HG03571 (cell line): ENCODE data around the gene BCL2L1.

Source experiments
- ATAC-seq: cut with Tn5 transposase; IDR thresholded peaks from one replicate; pipeline ENCODE4 v1.9.1; 2021; ENCODE audit not compliant: unreplicated experiment

Gene BCL2L1

DNA sequence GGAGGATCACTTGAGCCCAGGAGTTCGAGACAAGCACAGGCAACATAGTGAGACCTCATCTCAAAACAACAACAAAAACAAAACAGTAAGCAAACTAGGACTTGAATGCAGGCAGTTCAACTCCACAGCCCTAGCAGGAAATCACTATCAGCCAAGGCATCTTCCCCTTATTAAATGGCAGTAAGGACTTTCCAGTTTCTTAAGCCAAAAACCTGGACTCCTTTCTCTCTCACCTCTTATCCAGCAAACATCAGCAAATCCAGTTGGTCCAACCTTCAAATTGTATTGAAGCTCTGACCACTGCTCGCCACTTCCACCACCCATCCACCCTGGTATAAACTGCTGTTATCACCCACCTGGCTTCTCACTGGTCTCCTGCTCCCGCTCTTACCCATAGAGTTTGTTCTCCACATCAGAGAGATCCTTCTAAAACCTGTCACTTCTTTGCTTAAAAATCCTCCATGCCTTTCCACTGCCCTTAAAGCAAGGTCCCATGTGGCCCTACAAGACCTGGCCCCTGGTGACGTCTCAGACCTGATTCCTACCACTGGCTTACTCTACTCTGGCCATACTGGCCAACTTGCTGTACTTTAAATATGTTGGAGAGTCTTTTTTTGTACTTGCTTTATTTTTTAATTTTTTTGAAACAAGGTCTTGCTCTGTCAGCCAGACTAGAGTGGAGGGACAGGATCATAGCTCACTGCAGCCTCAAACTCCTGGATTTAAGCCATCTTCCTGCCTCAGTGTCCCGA, 27.6 kb downstream of the BCL2L1 start:
- ATAC-seq = no peak

DNA sequence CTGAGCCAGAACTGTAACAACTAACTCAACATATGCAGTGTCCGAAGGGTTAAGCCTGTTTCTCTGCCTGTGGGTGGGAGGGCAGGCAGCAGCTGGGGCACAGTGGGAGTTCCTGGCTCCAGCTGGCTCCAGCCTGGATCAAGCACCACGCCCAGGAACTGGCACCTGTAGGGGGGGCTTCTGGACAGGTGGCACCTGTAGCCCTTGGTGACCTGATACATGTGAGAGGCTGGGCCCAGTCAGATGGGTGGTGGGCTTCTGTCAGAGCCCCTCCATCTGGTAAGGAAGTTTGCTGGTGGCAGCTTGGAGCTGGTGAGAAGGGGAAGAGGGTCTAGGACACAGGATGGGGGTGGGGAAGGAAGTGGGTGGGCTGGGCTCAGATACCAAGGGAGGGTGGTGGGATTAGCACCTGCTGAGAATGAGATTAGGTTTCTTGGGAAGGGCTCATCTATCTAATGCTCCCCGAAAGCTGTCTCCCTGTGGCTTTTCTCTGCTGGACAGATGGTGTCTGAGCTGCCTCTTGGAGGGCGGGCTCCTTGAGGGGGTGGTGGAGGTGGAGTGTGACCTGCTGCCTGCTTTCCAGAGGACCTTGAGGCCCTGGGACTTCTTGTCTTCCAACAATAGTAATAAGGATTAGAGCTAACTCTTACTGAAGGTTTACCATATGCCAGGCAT, 28.5 kb downstream of the BCL2L1 start:
- ATAC-seq = no peak

DNA sequence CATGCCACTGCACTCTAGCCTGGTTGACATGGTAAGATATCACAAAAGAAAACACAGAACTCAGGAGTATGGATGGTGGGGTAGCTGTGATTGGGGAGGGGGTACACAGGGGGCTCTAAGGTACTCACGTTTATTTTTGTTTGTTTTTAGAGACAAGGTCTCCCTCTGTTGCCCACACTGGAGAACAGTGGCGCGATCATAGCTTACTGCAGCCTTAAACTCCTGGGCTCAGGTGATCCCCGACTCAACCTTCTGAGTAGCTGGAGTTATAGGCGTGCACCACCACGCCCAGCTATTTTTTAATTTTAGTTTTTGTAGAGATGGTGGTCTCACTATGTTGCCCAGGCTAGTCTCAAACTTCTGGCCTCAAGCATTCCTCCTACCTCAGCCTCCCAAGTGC, 29.3 kb downstream of the BCL2L1 start:
- no peak for ATAC-seq

DNA sequence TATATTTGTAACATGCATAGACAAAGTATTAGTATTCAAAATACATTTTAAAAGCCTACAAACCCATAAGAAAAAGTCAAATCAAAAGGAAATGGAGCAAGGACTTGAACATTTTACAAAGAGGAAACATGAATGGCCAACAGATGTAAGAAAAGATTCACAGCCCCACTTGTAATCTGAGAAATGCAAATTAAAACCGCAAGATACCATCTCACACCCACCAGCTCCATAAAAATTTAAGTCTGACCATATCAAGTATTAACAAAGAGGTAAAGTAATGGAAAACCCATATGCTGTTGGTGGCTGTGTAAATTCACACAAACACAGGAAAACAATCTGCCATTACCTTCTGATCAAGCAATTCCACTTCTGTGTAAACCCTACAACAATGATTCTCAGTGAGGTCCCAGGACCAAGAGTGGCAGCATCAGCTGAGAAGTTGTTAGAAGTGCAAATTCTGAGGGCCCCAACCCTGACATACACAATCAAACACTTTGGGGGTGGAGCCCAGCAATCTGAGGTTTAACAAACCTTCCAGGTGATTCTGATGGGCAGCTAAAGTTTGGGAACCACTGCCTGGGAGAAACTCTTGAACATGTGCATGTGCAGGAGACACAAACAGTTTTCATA, 30.9 kb downstream of the BCL2L1 start:
- ATAC-seq = no peak

DNA sequence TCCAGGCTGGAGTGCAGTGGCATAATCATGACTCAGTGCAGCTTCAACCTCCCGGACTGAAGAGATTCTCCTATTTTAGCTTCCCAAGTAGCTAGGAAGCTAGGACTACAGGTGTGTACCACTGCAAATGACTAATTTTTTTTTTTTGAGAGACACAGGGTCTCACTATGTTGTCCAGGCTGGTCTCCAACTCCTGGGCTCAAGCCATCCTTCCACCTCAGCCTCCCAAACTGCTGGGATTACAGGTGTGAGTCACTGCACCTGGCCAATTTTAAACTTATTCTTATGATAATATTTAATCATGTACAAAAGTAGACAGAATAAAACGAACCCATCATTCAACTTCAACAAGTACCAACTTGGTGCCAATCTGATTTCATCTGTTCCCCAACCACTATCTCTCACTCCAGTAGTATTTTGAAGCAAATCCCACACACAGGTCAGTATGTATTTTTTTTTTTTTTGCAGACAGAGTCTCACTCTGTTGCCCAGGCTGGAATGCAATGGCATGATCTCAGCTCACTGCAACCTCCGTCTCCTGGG, 32.5 kb downstream of the BCL2L1 start:
- ATAC-seq = no peak

DNA sequence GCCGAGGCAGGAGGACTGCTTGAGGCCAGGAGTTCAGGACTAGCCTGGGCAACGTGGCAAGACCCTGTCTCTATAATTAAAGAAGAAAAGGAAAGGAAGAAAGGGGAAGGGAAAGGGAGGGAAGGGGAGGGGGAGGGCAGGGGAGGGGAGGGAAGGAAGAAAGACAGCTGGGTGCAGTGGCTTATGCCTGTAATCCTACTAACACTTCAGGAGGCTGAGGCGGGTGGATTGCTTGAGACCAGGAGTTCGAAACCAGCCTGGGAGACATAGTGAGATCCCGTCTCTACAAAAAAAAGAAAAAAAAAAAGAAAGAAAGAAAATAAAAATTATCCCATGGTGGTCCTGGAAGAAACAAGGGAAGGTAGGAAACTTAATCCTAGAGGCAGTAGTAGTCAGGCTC, 33.5 kb downstream of the BCL2L1 start:
- ATAC-seq = no peak

DNA sequence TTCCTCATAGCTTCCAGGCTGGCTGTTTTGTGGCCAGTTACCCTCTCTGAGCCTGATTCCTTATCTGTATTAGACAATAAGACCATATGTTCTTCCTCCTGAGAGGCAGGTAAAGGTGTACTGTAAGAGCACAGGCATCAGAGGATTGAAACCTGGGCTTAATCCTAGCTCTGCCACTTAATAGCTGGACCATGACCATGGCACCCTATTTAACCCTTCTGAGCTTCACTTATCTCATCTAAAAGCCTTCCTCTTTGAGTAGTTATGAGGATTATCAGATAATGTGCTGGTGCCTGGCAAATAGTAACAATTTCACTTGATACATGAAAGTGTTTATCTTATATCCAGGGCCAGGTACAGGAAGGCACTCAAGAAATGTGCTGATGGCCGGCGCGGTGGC, 34.9 kb downstream of the BCL2L1 start:
- no peak for ATAC-seq

DNA sequence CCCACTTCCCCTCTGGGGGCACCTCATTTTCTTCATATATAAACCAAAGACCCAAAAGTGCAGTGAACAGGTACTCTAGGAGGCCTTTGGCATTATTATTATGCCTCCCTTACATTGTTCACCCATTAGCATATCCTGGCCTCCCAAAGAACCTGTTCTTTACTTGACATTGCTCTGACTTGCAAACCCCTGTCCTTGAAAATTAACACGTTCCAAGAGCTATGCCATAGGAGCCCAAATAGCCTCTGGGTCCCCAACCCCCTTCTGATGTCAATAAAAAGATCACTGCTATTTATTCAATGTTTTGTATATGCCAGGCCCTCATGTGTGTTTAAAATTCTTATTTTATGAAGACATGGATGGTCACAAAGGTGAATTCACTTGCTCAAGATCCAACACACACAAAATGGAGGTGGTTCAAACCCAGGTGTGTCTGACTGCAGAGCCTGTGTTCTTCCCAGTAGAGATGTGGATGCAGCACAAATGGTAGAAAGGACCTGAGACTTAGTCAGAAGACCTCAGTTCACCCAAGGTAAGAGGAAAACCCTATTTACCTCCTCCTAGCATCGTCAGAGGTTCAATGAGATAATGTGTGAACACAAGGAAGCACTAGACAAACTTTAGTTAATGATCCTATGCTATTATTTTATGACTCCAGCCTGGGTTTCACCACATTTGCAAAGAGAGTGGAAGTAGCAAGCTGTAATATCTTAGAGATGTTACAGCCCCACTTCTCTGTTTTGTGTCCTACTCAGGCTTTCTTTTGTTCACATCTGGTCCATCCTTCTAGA, 36.6 kb downstream of the BCL2L1 start:
- ATAC-seq = no peak

DNA sequence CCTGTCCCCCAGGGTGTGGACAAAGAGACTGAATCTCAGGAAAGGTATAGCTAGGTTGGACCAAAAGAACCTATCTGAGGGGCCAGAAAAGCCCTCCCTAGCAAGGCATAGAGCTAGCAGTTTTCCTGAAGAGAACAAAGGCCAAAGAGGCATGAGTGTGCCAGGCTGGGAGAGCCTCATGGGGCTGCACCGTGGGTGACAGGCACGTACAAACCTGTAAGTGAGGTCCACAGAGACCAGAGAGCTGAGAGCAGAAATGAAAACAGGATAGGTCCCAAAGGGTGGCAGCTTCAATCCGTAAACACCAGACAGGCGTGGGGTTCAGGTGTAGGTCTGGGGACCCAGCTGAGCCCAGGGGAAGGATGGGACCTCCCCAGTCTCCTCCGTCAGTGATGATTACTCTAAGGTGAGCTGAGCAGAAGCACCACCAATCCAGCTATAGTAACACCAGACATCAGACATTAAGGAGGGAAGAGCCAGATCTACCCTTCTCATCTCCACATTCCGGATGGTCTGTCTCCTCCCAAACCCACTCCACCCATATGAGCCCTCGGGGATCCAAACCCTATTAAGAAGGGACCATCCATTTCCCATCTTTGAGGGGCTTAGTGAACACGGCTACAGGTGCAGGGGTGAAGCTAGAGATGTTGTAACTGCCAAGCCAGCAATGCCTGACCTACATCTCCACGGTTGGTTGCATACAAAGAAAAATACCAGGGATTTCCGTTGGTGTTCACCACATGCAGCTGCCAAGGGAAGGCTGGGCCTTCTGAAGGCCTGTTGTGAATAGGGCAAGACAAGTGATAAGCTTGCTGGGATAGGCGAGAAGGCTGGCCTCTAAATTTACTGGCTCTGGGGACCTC, 38.3 kb downstream of the BCL2L1 start:
- ATAC-seq = no peak

DNA sequence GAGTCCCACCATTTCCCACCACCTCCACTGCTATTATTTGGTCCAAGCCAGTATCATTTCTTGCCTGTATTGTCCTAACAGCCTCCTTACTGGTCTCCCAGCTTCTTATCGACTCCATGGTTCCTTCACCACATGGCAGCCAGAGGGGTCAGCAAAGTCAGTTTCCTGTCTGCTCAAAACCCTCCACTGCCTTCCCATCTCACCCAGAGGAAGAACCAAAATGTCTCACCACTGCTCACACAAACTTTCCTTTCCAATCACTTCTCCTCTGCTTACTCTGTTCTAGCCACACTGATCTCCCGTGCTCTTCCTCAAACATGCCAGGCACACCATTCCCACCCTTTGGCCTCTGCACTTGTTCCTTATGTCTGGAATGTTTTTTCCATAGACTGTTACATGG, 39.7 kb downstream of the BCL2L1 start:
- ATAC-seq = no peak

DNA sequence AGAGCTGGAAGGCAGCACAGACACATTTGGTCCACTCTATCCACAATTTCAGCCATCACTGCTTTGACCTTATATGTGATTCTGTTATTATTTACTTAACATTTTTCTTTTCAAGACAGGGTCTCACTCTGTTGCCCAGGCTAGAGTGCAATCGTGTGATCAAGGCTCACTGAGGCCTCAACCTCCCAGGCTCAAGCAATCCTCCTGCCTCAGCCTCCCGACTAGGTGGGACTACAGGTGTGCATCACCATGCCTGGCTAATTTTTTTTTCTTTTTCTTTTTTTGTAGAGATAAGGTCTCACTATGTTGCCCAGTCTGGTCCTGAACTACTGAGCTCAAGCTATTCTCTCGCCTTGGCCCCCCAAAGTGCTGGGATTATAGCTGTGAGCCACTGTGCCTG, 40.3 kb downstream of the BCL2L1 start:
- no peak for ATAC-seq

DNA sequence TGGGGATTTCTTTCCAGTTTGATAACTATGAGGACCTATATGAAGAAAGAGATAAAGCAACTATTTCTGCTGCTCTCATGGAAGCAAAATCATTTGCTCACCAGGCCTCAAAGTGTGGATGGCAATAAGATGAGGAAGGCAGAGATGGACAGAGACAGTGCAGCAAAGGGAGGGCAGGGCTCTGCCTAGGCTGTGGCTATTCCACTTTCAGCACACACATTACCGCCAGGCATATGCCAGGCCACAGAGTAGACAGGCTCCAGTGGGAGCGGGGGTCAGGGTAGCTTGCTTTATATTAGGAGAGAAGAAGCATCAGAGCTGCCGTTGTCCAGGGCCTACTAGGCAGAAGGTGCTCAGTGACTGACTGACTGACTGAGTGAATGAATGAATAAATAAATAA, 40.9 kb downstream of the BCL2L1 start:
- no peak for ATAC-seq

DNA sequence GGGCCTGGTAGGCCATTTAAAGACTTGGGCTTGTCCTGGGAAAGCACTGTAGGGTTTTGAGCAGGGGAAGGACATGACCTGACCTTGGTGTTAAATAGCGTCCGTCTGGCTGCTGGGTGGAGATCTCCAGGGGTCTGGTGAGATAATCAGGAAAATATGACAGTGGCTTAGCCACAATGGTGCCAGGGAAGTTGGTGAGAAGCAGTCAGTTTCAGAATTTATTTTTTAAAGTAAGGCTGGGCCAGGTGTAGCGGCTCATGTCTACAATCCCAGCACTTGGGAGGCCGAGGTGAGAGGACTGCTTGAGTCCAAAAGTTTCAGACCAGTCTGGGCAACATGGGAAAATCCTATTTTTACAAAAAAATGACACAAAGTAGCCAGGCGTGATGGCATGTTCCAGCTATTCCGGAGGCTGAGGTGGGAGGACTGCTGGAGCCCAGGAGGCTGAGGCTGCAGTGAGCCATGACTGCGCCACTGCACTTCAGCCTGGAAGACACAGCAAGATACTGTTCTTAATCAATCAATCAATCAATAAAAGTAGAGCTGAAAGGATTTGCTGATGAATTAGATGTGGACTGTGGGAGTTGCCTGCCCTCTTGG, 41.4 kb downstream of the BCL2L1 start:
- ATAC-seq = no peak

DNA sequence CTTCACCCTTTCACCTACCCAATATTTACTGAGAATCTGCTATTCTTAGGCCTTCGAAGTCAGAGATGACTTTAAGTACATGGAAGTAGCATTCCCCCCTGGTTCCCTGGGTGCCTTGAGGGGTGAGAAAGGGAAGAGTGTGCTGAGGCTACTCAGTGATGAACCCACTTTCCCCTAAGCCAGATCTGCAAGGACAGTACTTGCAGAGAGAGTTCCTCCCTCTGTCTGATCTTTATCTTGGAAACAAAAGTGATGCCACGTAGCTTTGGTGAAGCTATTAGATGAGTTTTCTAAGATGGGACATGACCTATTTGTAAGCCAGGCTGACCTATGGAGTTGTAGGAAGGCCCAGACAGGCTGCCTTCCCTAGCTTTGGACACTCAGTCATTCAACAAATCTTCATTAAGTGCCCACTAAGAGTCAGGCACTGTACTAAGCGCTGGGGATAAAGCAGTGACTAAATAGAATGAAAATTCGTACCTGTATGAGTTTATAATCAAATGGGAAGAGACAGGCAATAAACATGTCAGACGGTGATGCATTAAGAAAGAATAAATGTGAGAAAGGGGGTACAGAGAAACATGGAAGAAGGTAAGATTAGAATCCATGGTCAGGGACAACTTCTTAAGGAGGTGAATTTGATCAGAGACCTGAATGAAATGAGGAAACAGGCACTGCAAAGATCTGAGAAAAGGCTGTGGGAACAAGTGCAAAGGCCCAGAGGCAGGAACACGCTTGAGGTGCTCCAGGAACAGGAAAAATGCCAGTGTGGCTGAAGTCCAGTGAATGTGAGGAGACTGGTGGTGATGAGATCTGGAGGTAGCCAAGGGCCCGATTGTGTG, 42.2 kb downstream of the BCL2L1 start:
- ATAC-seq = no peak

DNA sequence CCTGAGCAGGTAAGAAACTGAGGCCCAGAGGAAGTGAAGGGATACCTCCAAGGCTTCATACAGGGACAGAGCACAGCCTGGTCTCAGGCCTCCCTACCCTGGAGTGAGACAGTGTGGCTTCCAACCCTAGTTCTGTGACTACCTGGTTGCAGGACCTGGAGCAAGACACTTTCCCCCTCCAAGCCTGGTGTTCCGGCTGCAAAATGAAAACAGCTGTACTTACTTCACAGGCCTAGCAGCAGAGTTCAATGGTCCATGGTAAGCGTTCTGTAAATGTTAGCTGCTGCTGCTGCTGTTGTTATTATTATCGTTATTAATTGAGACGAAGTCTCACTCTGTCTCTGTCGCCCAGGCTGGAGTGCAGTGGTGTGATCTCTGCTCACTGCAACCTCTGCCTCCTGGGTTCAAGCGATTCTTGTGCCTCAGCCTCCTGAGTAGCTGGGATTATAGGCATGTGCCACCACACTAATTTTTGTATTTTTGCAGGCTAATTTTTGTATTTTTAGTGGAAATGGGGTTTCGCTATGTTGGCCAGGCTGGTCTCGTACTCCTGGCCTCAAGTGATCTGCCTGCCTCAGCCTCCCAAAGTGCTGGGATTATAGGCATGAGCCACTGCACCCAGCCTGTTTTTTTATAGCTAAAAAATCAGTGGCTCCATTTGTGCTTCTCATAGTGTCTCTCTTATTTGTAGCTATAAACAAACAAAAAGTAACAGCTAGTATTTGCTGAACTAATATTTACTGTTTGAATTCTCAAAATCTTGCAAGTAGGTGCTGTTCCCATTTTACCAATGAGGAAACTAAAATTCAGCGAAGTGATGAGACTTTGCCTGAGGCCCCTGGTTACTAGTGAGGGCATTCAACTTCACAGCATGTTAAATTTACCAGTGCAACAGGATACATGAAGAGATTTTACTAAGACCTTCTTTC, 43.0 kb downstream of the BCL2L1 start:
- no peak for ATAC-seq

DNA sequence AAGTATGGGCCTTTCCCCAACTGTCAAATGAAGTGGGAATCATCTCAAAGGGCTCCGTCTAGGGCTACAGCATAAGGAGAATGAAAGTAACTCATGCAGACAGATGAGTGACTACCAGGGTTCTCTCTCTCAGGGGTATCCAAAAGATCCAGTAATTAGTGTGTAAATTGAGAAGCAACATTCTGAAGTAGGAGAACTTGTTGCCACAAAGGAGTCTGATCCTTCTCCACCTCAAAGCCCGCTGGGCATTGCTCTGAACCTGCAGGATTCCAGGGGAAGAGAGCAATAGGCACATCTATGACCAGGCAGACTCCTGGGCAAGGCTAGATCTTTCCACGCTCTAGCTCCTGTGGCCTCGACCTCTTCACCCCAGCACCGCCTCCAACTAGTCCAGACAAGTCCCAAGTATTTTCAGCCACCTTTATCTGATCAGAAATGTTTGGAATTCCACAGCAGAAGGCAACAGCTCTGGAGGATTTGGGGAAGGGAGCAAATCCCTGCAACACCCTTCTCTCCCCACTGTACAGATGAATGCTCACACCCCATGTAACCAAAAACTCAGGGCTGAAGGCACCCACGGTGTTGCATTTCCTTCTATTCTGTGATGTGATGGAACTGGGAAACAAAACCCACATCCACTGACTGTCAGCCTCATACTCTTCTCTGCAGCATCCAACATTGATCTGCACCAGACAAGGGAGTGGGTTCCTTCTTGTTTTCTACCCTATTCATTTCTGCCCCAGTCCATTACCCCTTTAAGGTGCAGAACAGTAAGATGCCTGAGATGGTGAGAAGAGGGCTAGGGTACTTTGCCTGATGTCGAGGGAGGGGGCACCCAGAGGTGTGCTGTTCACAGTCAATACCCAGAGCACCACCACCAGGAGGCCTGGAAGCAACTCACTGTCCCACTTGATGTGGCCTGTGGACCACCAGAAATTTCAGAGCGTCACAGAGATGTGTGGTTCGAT, 44.0 kb downstream of the BCL2L1 start:
- no peak for ATAC-seq
